ENCODE data around the gene ACOT7.

ACOT7 gene

DNA sequence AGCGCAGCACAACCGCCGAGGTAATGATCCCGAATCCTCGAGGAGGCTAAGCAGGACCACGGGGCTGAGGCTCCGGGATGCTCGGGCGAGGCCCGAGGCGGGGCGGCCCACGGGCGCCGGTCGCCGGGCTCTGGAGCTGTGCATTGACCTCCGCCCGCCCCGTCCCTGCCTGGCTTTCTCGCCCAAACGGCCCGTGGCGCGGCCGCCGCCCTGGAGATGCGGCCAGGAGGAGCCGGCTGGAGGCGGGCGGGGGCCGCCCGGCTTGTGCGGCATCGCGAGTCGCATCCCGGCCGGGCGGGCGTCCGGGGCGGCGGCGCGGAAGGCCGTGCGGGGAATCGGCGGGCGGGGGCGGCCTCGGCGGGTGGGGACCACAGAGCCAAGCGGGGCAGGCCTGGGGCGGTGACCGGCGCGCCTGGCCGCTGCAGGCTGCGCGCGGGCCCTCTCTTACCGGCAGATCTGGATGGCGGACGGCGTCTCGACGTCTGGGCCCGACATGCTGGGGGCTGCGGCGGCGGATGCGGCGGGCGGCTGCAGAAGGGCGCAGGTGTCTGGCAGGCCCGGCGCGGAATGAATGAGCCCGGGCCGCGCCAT, 663 bp downstream of the ACOT7 start:
- Histone ChIP-seq H3K27ac (ENCODE audit: low read depth, low read length, poor library complexity, severe bottlenecking) (no peak overlapping the region), H3F3A (ENCODE audit: insufficient read depth, low read length) (no peaks in the 10 kb centered on the region), H4K20me1 (ENCODE audit: insufficient read depth, low read length) (no peaks in the 10 kb centered on the region), H3K9ac (ENCODE audit: low read length) (peak overlapping the region; percentile 77), H3K4me3 (ENCODE audit: low read depth, low read length, poor library complexity, severe bottlenecking) (peak overlapping the region; percentile 74), H3K9me2 (ENCODE audit: low read depth, low read length) (no peaks in the 10 kb centered on the region), H2AFZ (ENCODE audit: low read length) (no peak overlapping the region), H3K27me3 (ENCODE audit: insufficient read depth, low read length) (no peaks in the 10 kb centered on the region), H3K79me2 (ENCODE audit: insufficient read depth, low read length) (no peaks in the 10 kb centered on the region), H3K4me2 (ENCODE audit: low read length) (peak overlapping the region; percentile 69), H3K36me3 (ENCODE audit: insufficient read depth, low read length) (no peaks in the 10 kb centered on the region), H3K4me1 (ENCODE audit: insufficient read depth, low read length, severe bottlenecking) (peaks cover 18% of the 10 kb centered on the region), H3K9me3 (ENCODE audit: low read length) (no peaks in the 10 kb centered on the region)
- TF ChIP-seq, protein P1, sequence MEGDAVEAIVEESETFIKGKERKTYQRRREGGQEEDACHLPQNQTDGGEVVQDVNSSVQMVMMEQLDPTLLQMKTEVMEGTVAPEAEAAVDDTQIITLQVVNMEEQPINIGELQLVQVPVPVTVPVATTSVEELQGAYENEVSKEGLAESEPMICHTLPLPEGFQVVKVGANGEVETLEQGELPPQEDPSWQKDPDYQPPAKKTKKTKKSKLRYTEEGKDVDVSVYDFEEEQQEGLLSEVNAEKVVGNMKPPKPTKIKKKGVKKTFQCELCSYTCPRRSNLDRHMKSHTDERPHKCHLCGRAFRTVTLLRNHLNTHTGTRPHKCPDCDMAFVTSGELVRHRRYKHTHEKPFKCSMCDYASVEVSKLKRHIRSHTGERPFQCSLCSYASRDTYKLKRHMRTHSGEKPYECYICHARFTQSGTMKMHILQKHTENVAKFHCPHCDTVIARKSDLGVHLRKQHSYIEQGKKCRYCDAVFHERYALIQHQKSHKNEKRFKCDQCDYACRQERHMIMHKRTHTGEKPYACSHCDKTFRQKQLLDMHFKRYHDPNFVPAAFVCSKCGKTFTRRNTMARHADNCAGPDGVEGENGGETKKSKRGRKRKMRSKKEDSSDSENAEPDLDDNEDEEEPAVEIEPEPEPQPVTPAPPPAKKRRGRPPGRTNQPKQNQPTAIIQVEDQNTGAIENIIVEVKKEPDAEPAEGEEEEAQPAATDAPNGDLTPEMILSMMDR (IDR thresholded peaks at IDR 0.05; ENCODE audit: low read length), result no peak
- TF ChIP-seq EZH2 (IDR thresholded peaks at IDR 0.05; ENCODE audit: borderline replicate concordance, low read length), result no peak

DNA sequence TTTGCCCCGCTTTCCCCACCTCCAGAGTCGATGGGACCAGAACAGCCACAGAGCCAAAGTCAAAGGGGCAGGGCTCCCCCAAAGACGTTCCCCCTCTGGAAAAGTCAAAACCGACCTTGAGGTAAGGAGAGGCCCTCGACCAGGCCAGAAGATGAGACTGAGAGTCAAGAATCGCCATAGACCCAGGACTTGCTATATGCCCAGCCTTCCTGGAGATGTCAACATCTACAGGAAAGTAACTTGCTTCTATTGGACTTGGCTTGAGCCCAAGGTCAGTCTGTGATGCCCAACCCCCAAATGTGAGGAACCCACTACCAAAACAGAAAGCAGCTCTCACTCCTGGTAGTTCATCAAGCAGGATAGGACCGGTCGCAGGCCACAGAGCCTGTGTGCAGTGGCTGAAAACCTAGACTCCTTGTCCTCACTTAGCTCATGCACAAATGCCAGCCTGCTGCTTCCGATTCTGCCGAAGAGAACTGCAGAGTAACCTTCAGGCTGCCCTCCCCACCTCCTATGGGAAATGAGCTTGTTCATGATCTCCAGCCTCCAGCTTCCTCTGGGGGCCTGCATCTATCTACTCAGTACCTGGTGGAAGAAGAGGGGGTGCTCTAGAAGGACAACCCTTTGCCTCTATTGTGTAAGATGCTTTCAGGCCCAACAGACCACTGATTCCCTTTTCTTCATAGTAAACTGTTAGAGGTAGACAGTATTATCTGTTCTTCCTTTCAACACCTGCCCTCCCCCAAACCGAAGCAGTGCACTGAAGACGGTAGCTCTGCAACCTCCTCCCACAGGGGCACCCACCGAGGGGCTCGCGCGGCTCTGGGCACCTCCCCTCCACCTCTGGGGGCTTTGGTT, 1.4 kb downstream of the ACOT7 start:
- TF ChIP-seq, protein P1 (IDR thresholded peaks at IDR 0.05; ENCODE audit: low read length), result no peak
- TF ChIP-seq EZH2 (IDR thresholded peaks at IDR 0.05; ENCODE audit: borderline replicate concordance, low read length), result no peak
- H3K79me2 ChIP-seq (ENCODE audit: insufficient read depth, low read length), result no peaks in the 10 kb centered on the region
- H3K9me2 ChIP-seq (ENCODE audit: low read depth, low read length), result no peaks in the 10 kb centered on the region
- peak overlapping the region; percentile 77 for H3K9ac ChIP-seq (ENCODE audit: low read length)
- H3F3A ChIP-seq (ENCODE audit: insufficient read depth, low read length), result no peaks in the 10 kb centered on the region
- no peaks in the 10 kb centered on the region for H3K9me3 ChIP-seq (ENCODE audit: low read length)
- H3K4me2 ChIP-seq (ENCODE audit: low read length), result peak overlapping the region; percentile 69
- no peaks in the 10 kb centered on the region for H3K27me3 ChIP-seq (ENCODE audit: insufficient read depth, low read length)
- peak overlapping the region; percentile 74 for H3K4me3 ChIP-seq (ENCODE audit: low read depth, low read length, poor library complexity, severe bottlenecking)
- no peak overlapping the region for H2AFZ ChIP-seq (ENCODE audit: low read length)
- H3K4me1 ChIP-seq (ENCODE audit: insufficient read depth, low read length, severe bottlenecking), result peaks cover 18% of the 10 kb centered on the region
- H3K36me3 ChIP-seq (ENCODE audit: insufficient read depth, low read length), result no peaks in the 10 kb centered on the region
- no peak overlapping the region for H3K27ac ChIP-seq (ENCODE audit: low read depth, low read length, poor library complexity, severe bottlenecking)
- no peaks in the 10 kb centered on the region for H4K20me1 ChIP-seq (ENCODE audit: insufficient read depth, low read length)

DNA sequence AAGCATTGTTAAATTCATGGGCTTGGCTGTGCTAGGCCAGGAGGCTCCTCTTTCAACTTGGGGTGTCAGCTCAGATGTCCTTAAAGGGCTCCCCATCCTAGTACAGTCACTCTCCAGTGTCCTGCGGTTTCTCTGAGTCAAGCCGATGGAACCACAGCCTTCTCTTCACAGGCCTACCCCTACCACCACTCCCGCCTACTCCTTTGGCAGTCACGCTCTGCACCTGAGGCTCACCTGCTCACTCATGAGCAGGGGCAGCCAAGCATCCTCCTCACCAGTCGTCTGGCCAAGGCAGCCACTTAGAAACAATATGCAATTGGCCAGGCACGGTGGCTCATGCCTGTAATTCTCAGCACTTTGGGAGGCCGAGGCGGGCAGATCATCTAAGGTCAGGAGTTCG, 3.6 kb downstream of the ACOT7 start:
- Histone ChIP-seq H3K9ac (ENCODE audit: low read length) (no peak overlapping the region), H4K20me1 (ENCODE audit: insufficient read depth, low read length) (no peaks in the 10 kb centered on the region), H3K79me2 (ENCODE audit: insufficient read depth, low read length) (no peaks in the 10 kb centered on the region), H3K4me3 (ENCODE audit: low read depth, low read length, poor library complexity, severe bottlenecking) (no peak overlapping the region), H3K4me1 (ENCODE audit: insufficient read depth, low read length, severe bottlenecking) (peaks cover 18% of the 10 kb centered on the region), H3K9me2 (ENCODE audit: low read depth, low read length) (no peaks in the 10 kb centered on the region), H3K36me3 (ENCODE audit: insufficient read depth, low read length) (no peaks in the 10 kb centered on the region), H3K9me3 (ENCODE audit: low read length) (no peaks in the 10 kb centered on the region), H3K27me3 (ENCODE audit: insufficient read depth, low read length) (no peaks in the 10 kb centered on the region), H3K4me2 (ENCODE audit: low read length) (no peak overlapping the region), H2AFZ (ENCODE audit: low read length) (no peak overlapping the region), H3F3A (ENCODE audit: insufficient read depth, low read length) (peaks cover 3% of the 10 kb centered on the region; the same call in 1 of the 2 replicates), H3K27ac (ENCODE audit: low read depth, low read length, poor library complexity, severe bottlenecking) (no peak overlapping the region)
- TF ChIP-seq, protein P1 (IDR thresholded peaks at IDR 0.05; ENCODE audit: low read length), result no peak
- no peak for TF ChIP-seq EZH2 (IDR thresholded peaks at IDR 0.05; ENCODE audit: borderline replicate concordance, low read length)
